ENCODE results near the gene PRKCE.

The PRKCE gene

DNA sequence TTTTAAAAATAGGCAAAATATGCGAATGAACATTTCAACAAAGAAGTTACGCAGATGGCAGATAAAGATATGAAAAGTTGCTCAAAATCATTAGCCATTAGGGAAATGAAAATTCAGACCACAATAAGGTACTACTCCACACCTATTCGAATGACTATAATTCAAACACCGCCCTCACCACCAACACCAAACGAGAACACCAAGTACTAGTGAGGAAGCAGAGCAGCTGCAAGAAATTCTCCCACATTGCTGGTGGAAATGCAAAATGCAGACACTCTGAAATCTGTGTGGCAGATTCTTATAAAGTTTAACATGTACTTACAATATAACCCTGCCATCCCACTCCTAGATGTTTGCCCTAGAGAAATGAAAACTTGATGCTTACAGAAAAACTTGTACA lies 17.3 kb upstream of the PRKCE start:
- DNase-seq = no peak

DNA sequence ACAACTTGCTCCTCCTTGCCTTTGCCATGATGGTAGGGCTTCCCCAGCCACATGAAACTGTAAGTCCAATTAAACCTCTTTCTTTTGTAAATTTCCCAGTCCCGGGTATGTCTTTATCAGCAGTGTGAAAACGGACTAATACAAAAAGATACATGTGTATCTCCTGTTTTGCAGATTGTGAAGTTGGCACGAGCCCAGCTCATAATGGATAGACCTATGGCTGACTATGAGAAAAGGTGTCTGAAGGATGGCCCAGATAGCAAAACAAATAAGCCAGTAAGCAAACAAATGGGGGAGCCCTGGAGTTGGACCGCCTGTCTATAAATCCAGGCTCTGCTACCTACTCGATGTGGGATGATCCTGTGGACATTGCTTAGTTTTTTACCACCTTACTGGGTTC lies 15.5 kb upstream of the PRKCE start:
- DNase-seq = no peak

DNA sequence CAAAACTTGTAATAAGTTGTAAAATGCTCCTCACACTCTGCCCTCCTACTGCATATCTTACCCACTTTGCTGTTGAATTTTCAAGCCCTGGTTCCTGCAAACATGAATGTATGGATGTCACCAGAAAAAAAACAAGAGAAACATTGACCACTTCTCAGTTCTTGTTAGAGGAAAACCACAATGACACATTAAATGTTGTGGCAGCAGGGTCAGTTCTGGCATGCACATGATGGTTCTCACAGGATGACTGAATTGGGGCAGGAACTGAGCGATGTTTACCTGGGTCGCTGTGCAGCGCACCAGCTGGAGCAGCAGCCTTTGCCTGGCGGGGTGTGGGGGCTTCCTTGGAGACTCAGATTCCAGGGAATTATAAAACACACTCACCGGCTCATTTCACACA lies 14.0 kb upstream of the PRKCE start:
- no peak for DNase-seq

DNA sequence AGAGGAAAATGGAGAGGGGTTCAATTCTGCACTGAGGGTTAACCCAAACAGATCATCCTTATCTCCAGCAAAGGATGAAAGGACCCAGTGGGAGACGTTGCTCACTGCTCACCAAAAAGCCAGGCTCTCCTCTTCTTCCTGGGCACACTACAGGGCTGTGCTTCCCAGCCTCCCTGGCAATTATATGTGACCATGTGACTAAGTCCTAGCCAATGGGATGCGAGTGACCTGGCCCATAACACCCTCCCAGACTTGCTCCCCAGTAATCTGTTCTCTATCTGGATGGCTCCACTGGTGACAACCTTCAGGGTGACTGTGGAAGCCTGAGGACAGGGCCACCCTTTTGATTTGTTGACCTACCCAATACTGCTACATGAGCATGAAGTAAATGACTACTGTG lies 10.9 kb upstream of the PRKCE start:
- no peak for DNase-seq

DNA sequence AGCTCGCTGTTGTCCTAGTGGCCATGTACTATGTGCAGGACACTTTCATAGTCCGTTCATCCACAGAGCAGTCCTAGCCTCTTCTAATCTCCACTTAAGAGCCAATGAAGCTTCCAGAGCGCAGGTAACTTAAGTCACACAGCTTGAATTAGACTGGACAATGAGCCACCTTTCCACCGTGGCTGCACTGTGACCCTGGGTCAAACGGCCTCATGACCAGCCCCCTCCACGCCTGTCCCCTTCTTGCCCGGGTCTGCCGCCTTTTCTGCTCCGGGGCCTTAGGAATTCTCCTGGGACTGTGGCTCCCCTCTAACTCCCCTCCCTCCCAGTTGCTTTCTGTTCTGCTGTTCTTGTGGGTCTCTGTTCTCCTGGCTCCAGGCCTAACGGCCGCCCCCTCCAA lies 8.4 kb upstream of the PRKCE start:
- DNase-seq = no peak

DNA sequence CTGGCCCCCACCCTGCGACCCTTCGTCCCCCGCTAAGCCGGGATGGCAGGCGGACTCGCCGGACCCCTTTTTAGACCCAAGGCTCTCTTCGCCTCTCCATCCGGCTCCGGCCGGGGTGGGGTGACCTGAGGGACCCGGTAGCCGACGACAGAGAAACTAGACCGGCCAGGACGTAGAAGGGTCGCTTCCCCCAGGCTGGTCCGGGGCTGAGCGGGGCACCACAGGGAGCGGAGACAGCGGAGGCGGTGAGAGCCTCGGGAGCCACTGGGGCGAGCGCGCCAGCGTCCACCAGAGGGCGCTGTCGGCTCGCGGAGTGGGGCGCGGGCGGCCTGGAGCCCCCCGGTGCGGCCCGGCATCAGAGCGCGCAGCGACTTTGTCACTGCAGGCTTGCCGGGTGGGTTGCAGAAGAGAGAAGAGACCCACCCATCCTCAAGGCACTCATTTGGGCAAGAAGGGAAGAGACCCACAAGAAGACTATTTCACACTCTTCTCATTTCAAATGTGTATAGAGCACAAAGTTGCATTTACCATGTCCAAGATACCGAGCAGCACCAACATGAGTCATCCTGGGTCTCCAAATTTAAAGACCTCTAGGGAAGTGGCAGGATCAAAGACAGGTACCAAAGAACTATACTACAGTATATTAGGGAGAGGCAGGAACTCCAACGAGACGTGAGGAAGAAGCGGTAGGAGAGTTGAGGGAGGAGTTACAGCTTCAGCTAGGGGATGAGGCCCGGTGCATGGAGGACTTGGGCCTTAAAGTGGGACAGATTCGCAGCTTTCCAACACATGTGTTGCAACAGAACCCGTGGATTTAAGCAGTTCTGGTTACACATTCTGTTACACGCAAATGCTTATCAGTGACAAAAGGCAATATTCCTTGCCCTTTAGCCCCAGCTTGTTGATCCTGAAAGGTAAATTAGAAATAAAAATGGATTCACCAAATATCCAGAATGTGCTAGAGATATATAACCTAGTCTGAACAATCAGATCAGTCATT lies 7.6 kb upstream of the PRKCE start:
- peak; percentile 39 for DNase-seq

DNA sequence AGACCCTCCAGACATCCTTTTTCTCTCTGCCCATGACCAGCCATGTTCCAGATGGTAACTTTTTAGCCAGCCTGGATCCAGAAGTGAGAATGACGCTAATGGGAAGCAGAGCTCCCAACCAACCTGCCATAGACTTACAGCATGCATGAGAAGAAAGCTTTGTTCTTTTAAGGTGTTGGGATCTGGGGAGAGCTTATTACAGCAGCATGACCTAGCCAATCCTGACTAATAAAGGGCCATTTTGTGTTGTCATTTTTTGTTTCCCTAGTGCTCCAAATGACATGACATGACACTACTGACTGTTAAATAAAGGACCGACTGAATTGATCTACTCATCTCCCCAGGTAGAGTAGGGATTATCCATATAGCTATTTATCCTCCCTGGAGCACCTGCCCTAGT lies 5.2 kb upstream of the PRKCE start:
- no peak for DNase-seq

DNA sequence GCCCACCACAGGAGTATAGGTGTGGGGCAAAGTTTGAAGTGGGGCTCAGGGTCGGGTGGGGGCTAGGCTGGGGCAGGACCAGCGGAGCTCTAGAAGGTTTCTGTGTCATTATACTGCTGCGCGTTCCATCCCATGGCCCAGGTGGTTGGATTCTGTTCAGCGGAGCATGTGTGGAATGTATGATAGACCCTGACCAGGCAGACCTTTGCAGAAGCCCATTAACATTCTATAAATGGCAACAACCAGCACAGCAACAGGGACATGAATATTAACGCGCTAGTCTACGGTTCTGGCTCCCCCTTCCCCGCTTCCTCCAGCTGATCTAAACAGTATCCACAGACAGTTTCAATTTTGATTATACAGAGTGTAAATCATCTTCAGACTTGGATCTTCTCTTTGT lies 4.1 kb upstream of the PRKCE start:
- DNase-seq = no peak

DNA sequence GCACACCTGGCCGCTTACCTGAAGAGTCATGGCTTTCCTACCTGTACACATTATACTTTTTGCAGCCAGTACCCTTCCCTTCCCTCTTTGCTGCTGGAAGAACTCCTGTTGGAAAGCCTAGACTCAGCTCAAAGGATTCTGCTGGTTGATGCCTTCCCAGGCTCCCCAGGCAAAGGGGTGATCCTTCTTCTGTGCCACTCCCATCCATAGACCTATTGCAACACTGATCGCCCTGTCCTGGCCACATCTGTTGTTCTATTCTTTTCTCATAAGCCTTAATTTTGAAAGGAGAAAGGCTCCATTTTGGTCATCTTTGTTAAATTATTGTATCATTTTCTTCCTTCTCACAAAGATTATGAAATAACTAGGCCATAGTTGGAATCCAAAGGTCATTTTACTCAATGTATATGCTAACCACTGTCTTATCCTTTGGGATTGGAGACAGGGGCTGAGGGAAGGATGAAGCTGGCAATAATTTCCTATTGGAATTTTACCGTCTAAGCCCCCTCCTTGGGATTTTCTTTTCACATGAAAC lies 3.4 kb upstream of the PRKCE start:
- no peak for DNase-seq

DNA sequence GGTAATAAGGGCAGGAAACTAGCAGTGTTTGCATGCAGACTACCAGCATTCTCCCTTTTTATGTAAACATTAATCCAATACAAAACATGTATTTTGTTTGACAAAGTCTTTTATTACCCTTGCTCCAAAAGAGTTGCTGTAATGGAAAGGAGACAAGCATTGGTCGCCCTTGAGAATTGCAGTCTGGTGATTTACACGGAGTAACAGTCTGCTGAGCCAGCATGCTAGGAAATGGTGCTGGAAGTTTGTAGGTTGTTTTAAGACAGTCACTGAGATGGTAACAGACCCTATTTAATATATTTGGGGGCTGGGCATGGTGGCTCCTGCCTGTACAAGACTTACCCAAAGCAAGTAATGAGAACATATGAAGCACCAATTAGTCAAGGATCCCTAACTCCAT lies 2.8 kb upstream of the PRKCE start:
- DNase-seq = no peak

DNA sequence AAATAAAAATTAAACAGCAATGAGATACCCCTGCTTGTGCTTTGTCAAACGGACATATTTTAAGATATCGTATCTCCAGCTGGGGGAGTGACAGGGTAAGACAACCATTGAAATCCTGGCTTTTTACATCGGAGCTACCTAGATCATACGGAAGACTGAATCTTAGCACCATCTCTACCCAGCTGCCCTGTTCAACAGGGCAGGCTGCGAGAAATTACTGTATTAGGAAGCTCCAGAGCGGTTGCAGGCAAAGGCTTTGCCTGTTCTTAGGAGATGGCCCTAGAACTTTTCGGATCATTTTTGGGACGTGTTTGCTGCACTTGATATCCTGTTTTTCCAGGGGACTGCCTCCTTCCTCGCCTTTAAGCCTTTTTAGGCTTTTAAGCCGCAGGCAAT lies 2.0 kb upstream of the PRKCE start:
- DNase-seq = no peak

DNA sequence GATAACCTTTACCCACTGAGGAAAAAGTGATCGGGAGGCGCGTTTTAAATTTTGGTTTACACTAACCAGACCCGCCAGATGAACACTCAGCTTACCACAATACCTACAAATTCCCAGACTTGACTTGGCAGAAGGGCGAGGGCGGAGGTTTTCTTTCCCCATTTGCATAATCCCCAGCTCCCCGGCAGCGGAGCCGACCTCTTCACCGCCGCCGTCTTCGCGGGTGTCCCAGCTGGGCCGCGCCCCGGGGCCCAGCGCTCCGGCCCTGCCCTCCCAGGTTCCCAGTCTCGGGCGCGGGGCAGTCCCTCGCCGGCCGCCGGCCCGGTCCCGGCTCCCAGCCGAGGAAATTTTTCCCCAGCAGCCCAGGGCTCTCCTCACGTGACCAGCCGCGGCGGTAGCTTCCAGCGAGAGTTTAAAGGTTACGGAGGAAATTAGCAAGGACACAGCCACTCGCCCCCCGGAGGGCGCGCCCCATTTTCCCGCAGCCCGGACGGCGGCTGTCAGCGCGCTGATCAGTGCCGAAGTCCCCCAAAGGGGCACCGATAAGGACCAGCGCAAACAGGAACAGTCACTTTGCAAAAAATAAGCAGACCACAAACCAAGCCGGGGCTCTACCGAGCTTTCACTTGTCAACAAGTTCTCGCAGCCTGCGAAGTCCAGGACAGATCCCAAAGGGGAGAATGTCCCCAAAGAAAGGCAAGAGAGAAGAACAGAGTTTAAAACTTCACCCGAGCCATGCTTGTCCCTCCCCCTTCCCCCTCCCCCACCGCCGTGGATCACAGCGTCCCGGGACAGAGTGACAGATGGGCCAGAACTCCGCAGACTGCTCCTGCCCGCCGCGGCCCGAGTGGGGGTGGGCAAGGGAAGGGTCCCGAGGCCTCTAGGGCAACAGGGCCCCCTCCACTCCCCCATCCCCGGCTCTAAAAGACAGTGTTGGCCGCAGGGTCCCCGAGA lies 1.3 kb upstream of the PRKCE start:
- DNase-seq = no peak

DNA sequence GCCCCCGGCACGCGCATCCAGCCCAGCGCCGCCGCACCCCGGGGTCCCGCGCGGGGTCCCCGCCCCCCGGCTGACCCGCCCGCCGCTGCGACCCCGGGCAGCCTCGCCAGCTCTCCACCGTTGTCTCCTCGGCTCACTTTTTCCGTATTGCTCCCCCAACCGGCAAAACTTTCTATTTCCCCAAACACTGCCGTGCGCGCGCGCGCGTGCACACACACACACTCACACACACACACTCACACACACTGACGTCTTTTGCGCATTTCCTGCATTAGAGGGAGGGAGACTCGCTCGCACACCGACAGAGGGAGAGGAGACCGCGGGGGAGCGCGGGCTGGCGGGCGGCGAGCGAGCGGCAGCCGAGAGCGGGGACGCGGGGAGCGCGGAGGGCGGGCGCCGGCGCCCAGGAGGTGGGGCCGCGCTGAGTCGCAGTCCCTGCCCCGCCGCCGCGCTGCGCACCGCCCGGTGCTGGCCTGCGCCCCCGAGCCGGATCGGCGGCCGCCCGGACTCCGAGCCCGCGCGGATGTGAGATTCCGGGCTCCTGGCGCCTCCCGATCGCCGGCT lies 542 bp upstream of the PRKCE start:
- peak; percentile 67 for DNase-seq

DNA sequence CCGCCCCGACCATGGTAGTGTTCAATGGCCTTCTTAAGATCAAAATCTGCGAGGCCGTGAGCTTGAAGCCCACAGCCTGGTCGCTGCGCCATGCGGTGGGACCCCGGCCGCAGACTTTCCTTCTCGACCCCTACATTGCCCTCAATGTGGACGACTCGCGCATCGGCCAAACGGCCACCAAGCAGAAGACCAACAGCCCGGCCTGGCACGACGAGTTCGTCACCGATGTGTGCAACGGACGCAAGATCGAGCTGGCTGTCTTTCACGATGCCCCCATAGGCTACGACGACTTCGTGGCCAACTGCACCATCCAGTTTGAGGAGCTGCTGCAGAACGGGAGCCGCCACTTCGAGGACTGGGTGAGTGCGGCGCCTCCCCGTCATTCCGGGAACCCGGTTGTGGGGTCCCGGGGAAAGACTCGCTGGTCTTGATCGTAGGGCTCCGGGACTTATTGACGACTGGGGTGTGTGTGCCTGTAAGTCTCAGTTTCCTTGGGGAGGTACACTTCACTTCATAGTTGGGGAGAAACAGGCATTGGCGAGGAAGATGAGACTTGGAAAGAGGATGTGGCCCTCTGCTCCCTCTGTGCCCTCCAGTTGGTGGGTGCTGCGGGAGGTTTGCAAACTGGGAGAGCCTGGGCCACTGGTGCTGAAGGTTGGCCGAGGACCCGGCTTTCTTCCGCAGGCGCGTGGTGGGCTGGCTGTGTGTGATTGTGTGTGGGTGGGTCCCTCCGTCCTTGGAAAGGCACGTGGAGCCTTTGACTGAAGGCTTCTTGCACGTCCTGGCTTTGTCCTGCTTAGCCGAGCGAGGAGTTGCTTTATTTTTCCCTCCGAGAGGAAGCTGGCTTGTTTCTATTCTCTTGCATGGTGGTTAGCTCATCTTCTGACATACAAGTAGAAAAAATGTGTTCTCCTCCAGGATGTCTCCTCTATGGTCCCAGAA lies 886 bp downstream of the PRKCE start:
- no peak for DNase-seq

DNA sequence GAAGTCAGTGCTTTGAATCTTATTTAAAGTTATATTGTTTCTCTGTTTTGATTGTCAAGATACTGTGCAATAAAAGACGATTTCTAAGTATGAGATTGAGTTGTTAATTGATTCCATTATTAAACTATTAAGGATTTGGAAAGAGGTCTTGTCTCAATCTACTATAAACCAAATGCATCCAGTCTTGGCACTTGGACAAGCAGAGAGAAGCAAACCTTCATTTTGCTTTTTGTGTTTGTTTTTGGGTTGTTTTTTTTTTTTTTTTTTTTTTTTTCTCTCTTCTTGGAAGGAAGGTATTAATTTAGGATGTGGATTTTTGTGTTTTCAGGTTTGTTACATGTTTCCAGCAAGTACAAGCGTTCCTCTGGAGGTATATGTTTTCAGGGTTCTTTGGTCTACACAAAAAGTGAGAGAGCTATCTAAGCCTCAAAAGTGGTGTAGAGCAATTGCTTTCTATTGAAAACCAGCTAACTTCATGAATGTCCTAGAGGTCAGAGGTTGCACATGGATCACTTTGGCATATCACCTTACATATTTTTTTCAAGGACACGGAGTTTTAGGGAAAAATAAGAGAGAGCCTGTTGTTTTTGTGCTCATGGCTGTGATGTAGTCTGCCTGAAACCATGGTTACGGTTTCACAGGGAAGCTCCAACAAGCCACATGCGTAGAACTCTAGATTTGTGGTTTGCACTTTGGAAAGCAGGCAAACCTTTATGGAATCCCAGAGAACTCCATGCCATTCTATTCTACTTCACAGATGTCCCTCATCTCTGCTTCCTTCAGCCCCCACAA lies 1.8 kb downstream of the PRKCE start:
- DNase-seq = no peak

DNA sequence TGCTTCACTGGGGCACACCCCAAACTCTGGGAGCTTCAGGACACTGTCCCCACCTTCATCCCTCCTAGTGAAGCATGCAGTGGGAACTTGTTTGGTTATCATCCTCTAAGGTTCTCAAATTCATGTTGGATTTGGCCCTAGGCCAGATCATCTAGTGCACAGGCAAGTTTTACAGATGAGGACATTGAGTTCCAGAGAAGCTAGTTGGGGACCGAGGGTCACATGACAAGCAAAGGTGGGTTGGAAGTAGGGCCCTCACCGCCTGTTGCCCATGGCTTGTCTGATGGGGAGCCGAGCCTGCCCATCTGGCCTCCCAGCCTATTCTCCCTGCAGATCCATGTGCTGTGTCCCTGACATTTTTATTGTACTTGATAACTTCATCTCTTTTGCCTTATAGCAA lies 2.8 kb downstream of the PRKCE start:
- DNase-seq = no peak

DNA sequence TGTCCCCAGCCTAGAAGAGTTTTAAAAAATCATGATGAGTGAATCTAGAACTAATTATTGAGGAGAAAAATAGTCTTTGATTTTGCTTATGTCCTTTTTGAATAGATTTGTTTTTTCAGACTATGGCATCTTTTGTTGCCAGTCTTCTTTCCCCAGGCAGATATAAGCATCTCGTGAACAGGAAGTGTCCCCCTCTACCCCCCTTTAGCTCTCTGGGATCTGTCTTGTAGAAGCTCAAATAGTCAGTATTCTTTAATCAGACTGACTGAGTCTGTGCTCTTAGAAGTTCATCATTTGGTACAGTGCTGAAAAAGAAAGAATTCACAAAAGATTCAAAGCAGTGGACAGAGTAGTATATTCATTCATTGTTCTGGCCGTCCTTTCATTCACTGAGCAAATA lies 10.4 kb downstream of the PRKCE start:
- no peak for DNase-seq

DNA sequence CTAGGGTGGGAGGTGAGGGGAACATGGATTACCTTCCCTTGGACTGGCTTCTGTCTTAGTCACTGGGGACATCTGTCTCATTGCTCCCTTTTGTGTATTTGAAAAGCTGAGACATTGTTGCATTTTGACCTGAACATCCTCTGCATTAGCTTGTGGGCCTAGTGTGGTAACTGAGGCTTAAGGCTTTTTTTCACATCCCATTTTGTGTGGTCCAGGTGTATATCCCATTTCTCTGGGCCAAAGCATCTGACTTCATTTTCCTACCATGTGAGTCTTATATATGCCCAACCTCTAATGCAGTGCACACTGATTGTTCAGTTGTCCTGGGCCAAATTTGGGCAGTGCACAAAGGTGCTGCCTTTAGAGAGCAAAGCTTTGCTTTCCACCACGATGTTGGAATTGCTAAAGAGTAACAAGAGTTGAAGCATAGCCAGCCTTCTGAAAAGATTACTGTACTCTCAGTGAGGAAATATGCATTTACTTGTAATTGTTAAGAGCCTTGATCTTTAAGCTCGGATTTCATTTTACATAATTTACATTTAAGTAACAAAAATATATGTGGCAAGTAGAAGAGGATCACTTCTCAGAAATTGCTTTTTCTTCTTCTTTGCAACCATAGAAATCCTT lies 13.3 kb downstream of the PRKCE start:
- no peak for DNase-seq

DNA sequence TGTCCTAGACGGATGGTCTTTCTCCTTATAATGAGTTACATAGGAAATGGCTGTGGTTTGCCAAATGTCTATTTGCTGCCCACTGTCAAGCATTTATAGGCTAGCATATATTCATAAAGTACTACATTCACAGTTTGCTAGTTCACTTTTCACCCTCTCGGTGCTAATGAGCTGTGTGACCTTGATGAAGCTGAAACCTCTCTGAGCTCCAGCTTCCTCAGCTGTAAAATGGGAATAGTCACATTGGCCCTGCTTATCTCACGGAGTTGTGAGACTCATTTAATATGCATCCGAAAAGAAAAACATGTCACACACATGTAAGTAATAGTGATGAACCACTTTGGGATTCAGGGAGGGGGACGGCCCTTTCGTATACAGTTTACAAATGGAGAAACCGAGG lies 17.0 kb downstream of the PRKCE start:
- no peak for DNase-seq

DNA sequence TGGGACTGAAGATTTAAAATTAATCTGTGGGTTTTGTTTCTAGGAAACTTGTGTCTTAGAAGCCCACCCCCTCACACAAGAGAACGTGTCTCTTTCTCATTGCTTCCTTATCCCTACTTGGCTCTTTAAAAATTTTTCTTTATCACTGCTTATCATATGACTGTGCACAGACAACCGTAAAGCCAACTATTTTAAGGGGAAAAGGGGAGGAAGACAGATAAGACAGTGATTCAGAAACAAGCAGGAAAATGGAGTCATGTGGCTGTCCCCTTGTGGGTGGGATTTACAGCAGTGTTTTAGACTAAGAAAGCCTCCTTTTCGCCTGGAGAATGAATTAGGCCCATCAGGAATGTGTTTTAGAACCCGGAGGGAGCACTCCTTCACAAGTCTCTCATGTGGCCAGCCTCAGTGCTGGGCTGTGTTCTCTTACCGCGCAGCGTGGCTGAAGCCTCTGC lies 17.6 kb downstream of the PRKCE start:
- no peak for DNase-seq

DNA sequence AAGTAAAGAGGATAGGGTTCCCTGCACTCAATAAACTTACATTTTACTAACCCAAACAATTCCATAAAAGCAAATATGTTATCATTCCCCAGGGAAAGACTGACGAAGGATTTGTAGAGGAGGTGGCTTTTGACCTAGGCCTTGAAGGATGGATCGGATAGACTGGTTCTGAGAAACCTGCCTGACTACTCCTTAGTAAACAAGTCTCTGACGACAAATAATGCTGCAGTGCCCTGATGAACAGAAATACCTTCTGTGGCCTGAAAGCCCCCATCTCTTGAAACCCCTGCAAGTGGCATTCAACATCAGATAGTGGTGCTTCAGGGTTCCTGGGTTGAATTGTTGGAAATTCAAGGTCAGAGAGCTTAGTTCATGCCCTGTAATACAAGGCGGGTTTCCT lies 19.2 kb downstream of the PRKCE start:
- DNase-seq = no peak

All from NCI-H1105 (cell line).